ENCODE results near the gene ZBED1. TPM values are rescaled to one million over a fixed set of nuclear protein-coding genes. Genes with fewer than 3 reads are reported as not detected.

The ZBED1 gene
- total RNA-seq (2014; rRNA removed) = 14.2 and 15.9 TPM in 2 replicates
- percentile 62 among the genes with signal in this experiment for Bru-seq, nascent RNA
- BruChase-seq, experiment 1, labeled RNA remaining after a 6-hour chase = percentile 83 among the genes with signal in this experiment
- BruChase-seq, experiment 2, labeled RNA remaining after a 2-hour chase = percentile 76 among the genes with signal in this experiment
- long read RNA-seq, full-length matches to known transcripts = 26 of 46 reads
- long read RNA-seq, partial matches to known transcripts = 0 of 46 reads
- long read RNA-seq, other reads (novel, unspliced or antisense) = 20 of 46 reads

DNA sequence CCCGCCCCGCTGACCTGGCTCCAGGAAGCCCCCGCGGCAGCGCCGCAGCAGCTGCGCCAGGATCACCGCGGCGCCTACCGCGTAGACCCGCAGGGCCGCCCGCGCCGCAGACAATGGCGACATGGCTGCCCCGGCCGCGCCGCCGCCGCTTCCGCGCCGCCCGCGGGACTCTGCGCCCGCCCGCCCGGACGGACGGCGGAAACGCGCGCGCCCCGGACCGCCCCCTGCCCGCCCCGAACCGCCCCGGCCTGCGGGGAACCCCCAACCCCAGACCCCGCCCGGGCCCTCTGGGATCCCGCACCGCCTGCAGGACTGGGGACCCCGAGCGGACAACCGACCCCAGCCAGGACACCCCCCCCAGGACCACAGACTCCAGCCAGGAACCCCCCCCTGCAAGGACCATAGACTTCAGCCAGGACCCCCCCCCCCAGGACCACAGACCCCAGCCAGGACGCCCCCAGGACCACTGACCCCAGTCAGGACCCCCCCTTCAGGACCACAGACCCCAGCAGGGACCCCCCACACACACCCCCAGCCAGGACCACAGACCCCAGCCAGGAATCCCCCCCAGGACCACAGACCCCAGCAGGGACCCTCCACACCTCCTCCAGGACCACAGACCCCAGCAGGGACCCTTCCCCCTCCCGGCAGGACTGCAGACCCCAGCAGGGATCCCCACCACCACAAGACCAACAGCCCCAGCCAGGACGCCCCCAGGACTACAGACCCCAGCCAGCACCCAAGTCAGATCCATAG lies at the start of gene ZBED1, which contains the start of gene DHRSX:
Gene ZBED1, minus strand, starts transcription at position 174 of the 756 bp plus-strand sequence. CDS start 10,257 bp downstream, outside the sequence.
Gene DHRSX, minus strand, starts transcription at position 174 of the 756 bp plus-strand sequence. Its CDS starts 51 bp downstream, at position 123.
- DNase-seq (peak; percentile 9), ATAC-seq (peak; percentile 64)
- no TSS peak for BruUV-seq (replicated peaks)
- peak within 1 kb of the TSS; percentile 45; the same call in 1 of the 2 replicates for H2AFZ ChIP-seq (ENCODE audit: low read length)
- POLR2A ChIA-PET (ENCODE audit: unreplicated experiment) = no interaction called here
- peaks cover 29% of the 10 kb centered on the region for H3K79me2 ChIP-seq (ENCODE audit: low read length)
- peaks cover 8% of the 10 kb centered on the region; the same call in 1 of the 2 replicates for H3K4me1 ChIP-seq (ENCODE audit: insufficient read depth, low read length)
- H3K4me3 ChIP-seq (ENCODE audit: low read length) = peak within 1 kb of the TSS; percentile 81
- no peaks in the 10 kb centered on the region for H3K36me3 ChIP-seq (ENCODE audit: low read depth, low read length)
- intact Hi-C loops (cut with micrococcal nuclease) = no loop called here
- H4K20me1 ChIP-seq (ENCODE audit: low read length) = no peaks in the 10 kb centered on the region
- TF ChIP-seq EZH2phosphoT487 (IDR thresholded peaks at IDR 0.05; ENCODE audit: borderline replicate concordance, low read length) (no peak), CTCF (conservative IDR thresholded peaks at IDR 0.05; ENCODE audit: low read depth, low read length) (no peak), EZH2 (IDR thresholded peaks at IDR 0.05; ENCODE audit: low read length, unreplicated experiment) (no peak)
- CTCF ChIA-PET = no interaction called here
- H3K9me2 ChIP-seq (replicated peaks; ENCODE audit: low read length) = no peaks in the 10 kb centered on the region
- H3K9ac ChIP-seq (ENCODE audit: low read length) = peak within 1 kb of the TSS; percentile 77
- H3K27ac ChIP-seq (ENCODE audit: low read length) = no peak within 1 kb of the TSS
- no peaks in the 10 kb centered on the region for H3K27me3 ChIP-seq (ENCODE audit: low read length)
- no peaks in the 10 kb centered on the region for H3F3A ChIP-seq (ENCODE audit: low read length, unreplicated experiment)
- H3K4me2 ChIP-seq (ENCODE audit: low read length) = peak within 1 kb of the TSS; percentile 82
- no peaks in the 10 kb centered on the region for H3K9me3 ChIP-seq (ENCODE audit: low read length)

DNA sequence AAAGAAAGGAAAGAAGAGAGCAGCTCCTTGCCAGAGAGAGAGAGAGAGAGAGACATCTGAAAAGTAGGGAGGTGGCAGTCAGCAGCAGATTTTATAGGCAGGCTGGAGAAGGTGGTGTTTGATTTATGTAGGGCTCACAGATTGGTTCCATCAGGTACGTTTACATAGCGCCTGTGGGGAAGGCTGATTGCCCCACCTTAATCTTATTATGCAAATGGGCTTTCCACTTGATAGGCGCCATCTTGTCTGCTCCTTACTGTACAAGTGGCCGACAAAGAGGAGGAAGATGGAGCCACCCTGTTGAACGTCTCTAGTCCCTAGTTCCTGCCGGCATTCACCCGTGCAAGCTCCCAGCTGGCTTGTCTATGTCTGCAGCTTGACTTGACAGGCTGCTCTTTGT lies 49.1 kb upstream of the ZBED1 start:
- Histone ChIP-seq H2AFZ (ENCODE audit: low read length) (no peak overlapping the region), H3K79me2 (ENCODE audit: low read length) (no peaks in the 10 kb centered on the region), H3K4me1 (ENCODE audit: insufficient read depth, low read length) (no peaks in the 10 kb centered on the region), H3K4me3 (ENCODE audit: low read length) (no peak overlapping the region), H3K9me2 (replicated peaks; ENCODE audit: low read length) (no peaks in the 10 kb centered on the region), H3K9ac (ENCODE audit: low read length) (no peak overlapping the region), H3K27me3 (ENCODE audit: low read length) (peaks cover 6% of the 10 kb centered on the region; the same call in 1 of the 2 replicates), H3K4me2 (ENCODE audit: low read length) (no peak overlapping the region), H3K36me3 (ENCODE audit: low read depth, low read length) (no peaks in the 10 kb centered on the region), H4K20me1 (ENCODE audit: low read length) (no peaks in the 10 kb centered on the region), H3K27ac (ENCODE audit: low read length) (no peak overlapping the region), H3K9me3 (ENCODE audit: low read length) (no peaks in the 10 kb centered on the region), H3F3A (ENCODE audit: low read length, unreplicated experiment) (no peaks in the 10 kb centered on the region)
- DNase-seq (no peak), ATAC-seq (no peak)
- TF ChIP-seq EZH2 (IDR thresholded peaks at IDR 0.05; ENCODE audit: low read length, unreplicated experiment) = no peak
- no peak for TF ChIP-seq CTCF (conservative IDR thresholded peaks at IDR 0.05; ENCODE audit: low read depth, low read length)
- intact Hi-C loops (cut with micrococcal nuclease) = no loop called here
- CTCF ChIA-PET = no interaction called here
- POLR2A ChIA-PET (ENCODE audit: unreplicated experiment) = no interaction called here
- BruUV-seq (replicated peaks) = no TSS peak
